Hepatocyte (in vitro differentiated cells): Measurements from ENCODE around the gene LCMT1. TPM values are rescaled to one million over a fixed set of nuclear protein-coding genes. Genes with fewer than 3 reads are reported as not detected.

Experiments
- DNase-seq: peaks from one replicate; pipeline ENCODE4 v3.0.0-alpha.2; 2016; ENCODE audit warnings: low spot score
- H2AFZ ChIP-seq: fragments of 200-600 bp; sonication (generic); 2 replicates; pipeline ENCODE4 v1.6.0; 2016; ENCODE audit warnings: antibody characterized with exemption, mild to moderate bottlenecking
- H3K27ac ChIP-seq: fragments of 200-600 bp; sonication (generic); 2 replicates; pipeline ENCODE4 v1.5.1; 2016; ENCODE audit warnings: mild to moderate bottlenecking
- H3K27me3 ChIP-seq: fragments of 200-600 bp; sonication (generic); 2 replicates; pipeline ENCODE4 v1.6.1; 2016
- H3K36me3 ChIP-seq: fragments of 200-600 bp; sonication (generic); replicated peaks from 2 replicates; pipeline ENCODE4 v1.5.1; 2016; ENCODE audit warnings: low read depth; ENCODE audit not compliant: insufficient read depth
- H3K4me1 ChIP-seq: fragments of 200-600 bp; sonication (generic); 2 replicates; pipeline ENCODE4 v1.5.1; 2016; ENCODE audit warnings: mild to moderate bottlenecking, moderate library complexity; ENCODE audit not compliant: insufficient read depth
- H3K4me2 ChIP-seq: fragments of 200-600 bp; sonication (generic); 2 replicates; pipeline ENCODE4 v1.6.0; 2016
- H3K4me3 ChIP-seq: fragments of 200-600 bp; sonication (generic); 2 replicates; pipeline ENCODE4 v1.5.1; 2016; ENCODE audit warnings: mild to moderate bottlenecking
- H3K79me2 ChIP-seq: fragments of 200-600 bp; sonication (generic); 2 replicates; pipeline ENCODE4 v1.6.0; 2017; ENCODE audit warnings: mild to moderate bottlenecking
- H3K9me2 ChIP-seq: fragments of 200-600 bp; sonication (generic); replicated peaks from 2 replicates; pipeline ENCODE4 v1.6.0; 2017; ENCODE audit warnings: mild to moderate bottlenecking; ENCODE audit not compliant: insufficient read depth
- H3K9me3 ChIP-seq: fragments of 200-600 bp; sonication (generic); 2 replicates; pipeline ENCODE4 v1.5.1; 2016; ENCODE audit warnings: low read depth, mild to moderate bottlenecking
- H4K20me1 ChIP-seq: fragments of 200-600 bp; sonication (generic); 2 replicates; pipeline ENCODE4 v1.6.0; 2016; ENCODE audit warnings: mild to moderate bottlenecking; ENCODE audit not compliant: insufficient read depth, poor library complexity, severe bottlenecking
- EZH2 ChIP-seq: fragments of 200-600 bp; sonication (generic); IDR thresholded peaks from 2 replicates; pipeline ENCODE4 v1.6.1; 2016; ENCODE audit warnings: antibody characterized with exemption, mild to moderate bottlenecking, borderline replicate concordance
- EZH2phosphoT487 ChIP-seq: fragments of 200-600 bp; sonication (generic); IDR thresholded peaks from one replicate; pipeline ENCODE4 v1.6.1; 2018; ENCODE audit warnings: antibody characterized with exemption, mild to moderate bottlenecking, low read depth, moderate library complexity; ENCODE audit not compliant: unreplicated experiment, severe bottlenecking
- WGBS: methylation state at CpG from one replicate; pipeline ENCODE4 v1.1.6; 2016; ENCODE audit warnings: low lambda C conversion rate; ENCODE audit errors: missing lambda C conversion rate; 5-methylcytosine and 5-hydroxymethylcytosine counted together
- polyA plus RNA-seq: library from polyadenylated mRNA; unstranded; fragments of >200 nt; fragmentation: Nextera tagmentation; extraction: Ambion mirVana; gene quantifications from 2 replicates; pipeline ENCODE4 v1.2.1, GENCODE V29; 2016
- total RNA-seq: library from RNA; depleted of rRNA; stranded (reverse); fragments of >200 nt; gene quantifications from 2 replicates; pipeline ENCODE4 v1.2.3, GENCODE V29; 2014
- TF ChIP-seq, protein P1 (sequence below): fragments of 200-600 bp; sonication (generic); IDR thresholded peaks from 2 replicates; pipeline ENCODE4 v1.5.1; 2016; ENCODE audit warnings: antibody characterized with exemption, mild to moderate bottlenecking; ENCODE audit not compliant: poor library complexity

Gene LCMT1
- total and polyA plus RNA-seq, 2 experiments from 2014 or later = 33.0 to 47.7 TPM

DNA sequence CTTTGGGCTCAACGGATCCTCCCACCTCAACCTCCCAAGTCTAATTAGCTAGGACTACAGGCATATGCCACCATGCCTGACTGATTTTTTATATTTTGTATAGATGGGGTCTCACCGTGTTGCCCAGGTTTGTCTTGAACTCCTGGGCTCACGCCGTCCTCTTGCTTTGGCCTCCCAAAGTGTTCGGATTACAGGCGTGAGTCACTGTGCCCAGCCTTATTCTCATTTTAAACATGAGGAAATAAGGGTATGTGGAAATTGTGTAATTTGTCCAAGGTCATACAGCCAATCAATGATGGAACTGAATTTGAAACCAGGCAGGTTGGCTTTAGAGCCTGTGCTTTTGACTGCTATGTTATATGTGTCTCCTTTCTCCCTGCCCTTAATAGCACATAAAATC is 77.8 kb downstream of the LCMT1 start:
- H4K20me1 ChIP-seq = no peaks in the 10 kb centered on the region
- TF ChIP-seq EZH2phosphoT487 (no peak), EZH2 (no peak)
- TF ChIP-seq, protein P1, sequence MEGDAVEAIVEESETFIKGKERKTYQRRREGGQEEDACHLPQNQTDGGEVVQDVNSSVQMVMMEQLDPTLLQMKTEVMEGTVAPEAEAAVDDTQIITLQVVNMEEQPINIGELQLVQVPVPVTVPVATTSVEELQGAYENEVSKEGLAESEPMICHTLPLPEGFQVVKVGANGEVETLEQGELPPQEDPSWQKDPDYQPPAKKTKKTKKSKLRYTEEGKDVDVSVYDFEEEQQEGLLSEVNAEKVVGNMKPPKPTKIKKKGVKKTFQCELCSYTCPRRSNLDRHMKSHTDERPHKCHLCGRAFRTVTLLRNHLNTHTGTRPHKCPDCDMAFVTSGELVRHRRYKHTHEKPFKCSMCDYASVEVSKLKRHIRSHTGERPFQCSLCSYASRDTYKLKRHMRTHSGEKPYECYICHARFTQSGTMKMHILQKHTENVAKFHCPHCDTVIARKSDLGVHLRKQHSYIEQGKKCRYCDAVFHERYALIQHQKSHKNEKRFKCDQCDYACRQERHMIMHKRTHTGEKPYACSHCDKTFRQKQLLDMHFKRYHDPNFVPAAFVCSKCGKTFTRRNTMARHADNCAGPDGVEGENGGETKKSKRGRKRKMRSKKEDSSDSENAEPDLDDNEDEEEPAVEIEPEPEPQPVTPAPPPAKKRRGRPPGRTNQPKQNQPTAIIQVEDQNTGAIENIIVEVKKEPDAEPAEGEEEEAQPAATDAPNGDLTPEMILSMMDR = no peak
- H3K4me3 ChIP-seq = no peak overlapping the region
- H3K79me2 ChIP-seq = no peaks in the 10 kb centered on the region
- no peak overlapping the region for H2AFZ ChIP-seq
- no peaks in the 10 kb centered on the region for H3K9me2 ChIP-seq
- DNase-seq = no peak
- no peaks in the 10 kb centered on the region for H3K36me3 ChIP-seq
- H3K4me1 ChIP-seq = no peaks in the 10 kb centered on the region
- H3K4me2 ChIP-seq = no peak overlapping the region
- H3K27me3 ChIP-seq = no peaks in the 10 kb centered on the region
- no peak overlapping the region for H3K27ac ChIP-seq
- WGBS = 91% methylated on average over 6 of the region's 6 CpGs
- no peaks in the 10 kb centered on the region for H3K9me3 ChIP-seq

DNA sequence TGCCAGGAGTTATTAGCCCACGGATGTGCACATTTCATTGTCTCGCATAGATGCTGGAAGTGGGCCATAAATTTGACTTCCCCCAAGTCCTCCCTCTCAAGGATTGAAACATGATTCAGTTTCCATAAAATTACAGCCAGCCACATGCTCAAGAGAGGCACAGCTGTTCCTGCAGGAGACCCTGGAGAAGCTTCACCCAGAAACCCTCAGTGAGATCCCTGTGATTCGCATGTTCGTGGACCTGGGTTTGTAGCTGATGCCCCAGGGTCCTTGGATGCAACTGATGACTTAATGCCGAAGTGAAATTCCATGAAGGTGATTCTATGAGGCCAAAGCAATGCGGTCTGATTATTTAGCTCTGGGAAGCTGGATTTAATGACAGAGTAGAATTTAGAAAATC is 80.6 kb downstream of the LCMT1 start:
- no peaks in the 10 kb centered on the region for H3K27me3 ChIP-seq
- WGBS = 74% methylated on average over 6 of the region's 6 CpGs
- no peaks in the 10 kb centered on the region for H4K20me1 ChIP-seq
- TF ChIP-seq, protein P1 = no peak
- TF ChIP-seq EZH2 (no peak), EZH2phosphoT487 (no peak)
- H3K27ac ChIP-seq = no peak overlapping the region
- H3K9me3 ChIP-seq = no peaks in the 10 kb centered on the region
- H3K36me3 ChIP-seq = no peaks in the 10 kb centered on the region
- H3K4me1 ChIP-seq = no peaks in the 10 kb centered on the region
- no peaks in the 10 kb centered on the region for H3K79me2 ChIP-seq
- no peak for DNase-seq
- no peak overlapping the region for H2AFZ ChIP-seq
- no peaks in the 10 kb centered on the region for H3K9me2 ChIP-seq
- no peak overlapping the region for H3K4me2 ChIP-seq
- no peak overlapping the region for H3K4me3 ChIP-seq

DNA sequence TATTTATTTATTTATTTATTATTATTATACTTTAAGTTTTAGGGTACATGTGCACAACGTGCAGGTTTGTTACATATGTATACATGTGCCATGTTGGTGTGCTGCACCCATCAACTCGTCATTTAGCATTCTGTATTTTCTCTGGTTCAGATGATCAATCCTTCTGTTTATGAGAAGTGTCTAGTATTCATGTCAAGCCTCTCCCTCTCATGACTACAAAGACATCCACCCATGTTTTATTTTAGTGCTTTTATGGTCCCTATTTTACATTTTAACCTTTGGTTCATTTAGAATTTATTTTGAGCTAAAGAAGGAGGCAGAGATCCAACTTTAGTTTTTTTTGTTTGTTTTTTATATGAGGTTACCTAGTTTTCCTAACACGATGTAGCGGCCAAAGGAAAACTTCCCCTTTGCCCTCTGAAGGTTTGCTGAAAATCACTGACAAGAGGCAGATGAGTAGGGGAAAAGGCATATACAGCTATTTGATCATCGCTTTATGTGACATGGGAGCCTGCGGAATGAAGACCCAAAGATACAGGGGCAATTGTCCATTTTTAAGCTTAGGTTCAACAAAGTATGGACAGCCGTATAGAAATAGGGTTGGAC is 82.8 kb downstream of the LCMT1 start:
- Histone ChIP-seq H3K4me3 (no peak overlapping the region), H3K4me1 (no peaks in the 10 kb centered on the region), H2AFZ (no peak overlapping the region), H3K27ac (no peak overlapping the region), H3K36me3 (no peaks in the 10 kb centered on the region), H4K20me1 (no peaks in the 10 kb centered on the region), H3K27me3 (no peaks in the 10 kb centered on the region), H3K9me3 (no peaks in the 10 kb centered on the region), H3K79me2 (no peaks in the 10 kb centered on the region), H3K4me2 (no peak overlapping the region), H3K9me2 (no peaks in the 10 kb centered on the region)
- WGBS = 78% methylated on average over 7 of the region's 7 CpGs
- TF ChIP-seq EZH2 = no peak
- TF ChIP-seq, protein P1 = no peak
- no peak for TF ChIP-seq EZH2phosphoT487
- no peak for DNase-seq

DNA sequence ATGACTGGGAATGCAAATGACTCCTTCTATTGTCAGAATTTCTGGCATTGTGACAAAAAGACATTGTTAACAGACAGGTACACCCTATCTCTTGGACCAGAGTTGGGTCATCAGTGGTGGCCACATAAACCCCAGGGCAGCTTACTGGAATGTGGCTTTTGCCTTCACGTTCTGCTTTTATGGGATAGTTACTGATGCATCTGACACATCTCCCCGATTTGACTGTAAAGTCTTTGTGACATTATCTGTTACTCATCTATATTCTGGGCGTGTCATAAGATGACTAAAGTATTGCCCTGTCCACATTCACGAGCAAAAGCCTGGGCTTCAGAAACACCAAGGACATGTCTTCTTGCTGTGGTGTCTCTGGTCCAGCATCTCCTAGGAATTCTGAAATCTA is 86.5 kb downstream of the LCMT1 start:
- Histone ChIP-seq H3K79me2 (no peaks in the 10 kb centered on the region), H2AFZ (no peak overlapping the region), H3K27ac (no peak overlapping the region), H3K9me2 (no peaks in the 10 kb centered on the region), H3K36me3 (no peaks in the 10 kb centered on the region), H3K4me1 (no peaks in the 10 kb centered on the region), H3K9me3 (no peaks in the 10 kb centered on the region), H3K4me2 (no peak overlapping the region), H4K20me1 (no peaks in the 10 kb centered on the region), H3K27me3 (no peaks in the 10 kb centered on the region), H3K4me3 (no peak overlapping the region)
- DNase-seq = no peak
- 73% methylated on average over 4 of the region's 4 CpGs for WGBS
- TF ChIP-seq EZH2phosphoT487 = no peak
- TF ChIP-seq, protein P1 = no peak
